HEK293 (cell line): ENCODE measurements around the gene LRRC46.
A peak's percentile ranks its signal among the peaks of the same experiment; 100 is the strongest.

Experiments
- FEZF1 ChIP-seq: fragments of 450-650 bp; formaldehyde crosslinking; IDR thresholded peaks from 2 replicates; pipeline ENCODE4 v1.5.1; 2016; ENCODE audit warnings: missing biosample characterization, missing genetic modification characterization
- GLI2 ChIP-seq: fragments of 450-650 bp; formaldehyde crosslinking; IDR thresholded peaks from 2 replicates; pipeline ENCODE4; 2017; ENCODE audit warnings: missing biosample characterization, missing genetic modification characterization, low read depth, borderline replicate concordance
- HOXD13 ChIP-seq: sonication (generic); formaldehyde crosslinking; IDR thresholded peaks from 2 replicates; pipeline ENCODE4 v1.8.0; 2022; ENCODE audit warnings: missing genetic modification reagents, borderline replicate concordance
- KLF8 ChIP-seq: fragments of 450-650 bp; formaldehyde crosslinking; IDR thresholded peaks from 2 replicates; pipeline ENCODE4 v1.5.1; 2016; ENCODE audit warnings: missing biosample characterization, missing genetic modification characterization
- REPIN1 ChIP-seq: fragments of 450-650 bp; formaldehyde crosslinking; IDR thresholded peaks from 2 replicates; pipeline ENCODE4 v1.5.1; 2017; ENCODE audit warnings: missing biosample characterization, missing genetic modification characterization, low read depth
- SP2 ChIP-seq: fragments of 450-650 bp; formaldehyde crosslinking; IDR thresholded peaks from 2 replicates; pipeline ENCODE4 v1.5.1; 2016; ENCODE audit warnings: missing biosample characterization, missing genetic modification characterization
- ZBTB17 ChIP-seq: fragments of 450-650 bp; formaldehyde crosslinking; IDR thresholded peaks from 2 replicates; pipeline ENCODE4 v1.5.1; 2016; ENCODE audit warnings: missing biosample characterization, missing genetic modification characterization
- ZBTB48 ChIP-seq: fragments of 450-650 bp; formaldehyde crosslinking; IDR thresholded peaks from 2 replicates; pipeline ENCODE4 v1.5.1; 2016; ENCODE audit warnings: missing biosample characterization, missing genetic modification characterization
- ZFP3 ChIP-seq: fragments of 450-650 bp; formaldehyde crosslinking; IDR thresholded peaks from 2 replicates; pipeline ENCODE4 v1.5.1; 2016; ENCODE audit warnings: low read depth, missing biosample characterization, missing genetic modification characterization
- ZFP37 ChIP-seq: fragments of 450-650 bp; formaldehyde crosslinking; IDR thresholded peaks from 2 replicates; pipeline ENCODE4 v1.5.1; 2016; ENCODE audit warnings: missing biosample characterization, missing genetic modification characterization
- ZNF10 ChIP-seq: fragments of 450-650 bp; formaldehyde crosslinking; IDR thresholded peaks from 2 replicates; pipeline ENCODE4 v1.5.1; 2017; ENCODE audit warnings: missing biosample characterization, missing genetic modification characterization
- ZNF138 ChIP-seq: fragments of 450-650 bp; formaldehyde crosslinking; IDR thresholded peaks from 2 replicates; pipeline ENCODE4 v1.5.1; 2016; ENCODE audit warnings: missing biosample characterization, missing genetic modification characterization, borderline replicate concordance
- ZNF19 ChIP-seq: fragments of 450-650 bp; formaldehyde crosslinking; IDR thresholded peaks from 2 replicates; pipeline ENCODE4; 2016; ENCODE audit warnings: missing biosample characterization, missing genetic modification characterization, low read depth
- ZNF404 ChIP-seq: fragments of 450-650 bp; formaldehyde crosslinking; IDR thresholded peaks from 2 replicates; pipeline ENCODE4 v1.5.1; 2017; ENCODE audit warnings: missing biosample characterization, missing genetic modification characterization
- ZNF660 ChIP-seq: fragments of 450-650 bp; IDR thresholded peaks from 2 replicates; pipeline ENCODE4 v1.5.1; 2018; ENCODE audit warnings: missing biosample characterization, mild to moderate bottlenecking, missing genetic modification characterization
- ZNF768 ChIP-seq: fragments of 450-650 bp; formaldehyde crosslinking; IDR thresholded peaks from 2 replicates; pipeline ENCODE4 v1.5.1; 2018; ENCODE audit warnings: missing biosample characterization, mild to moderate bottlenecking, missing genetic modification characterization
- ZNF776 ChIP-seq: fragments of 450-650 bp; formaldehyde crosslinking; IDR thresholded peaks from 2 replicates; pipeline ENCODE4 v1.5.0; 2017; ENCODE audit warnings: missing biosample characterization, missing genetic modification characterization, borderline replicate concordance
- TF ChIP-seq, protein P1 (sequence below): fragments of 450-650 bp; formaldehyde crosslinking; IDR thresholded peaks from 2 replicates; pipeline ENCODE4 v1.5.1; 2016; ENCODE audit warnings: missing biosample characterization, missing genetic modification characterization
- TF ChIP-seq, protein P2 (sequence below): fragments of 450-650 bp; formaldehyde crosslinking; IDR thresholded peaks from 2 replicates; pipeline ENCODE4 v1.5.1; 2016; ENCODE audit warnings: missing biosample characterization, missing genetic modification characterization
- TF ChIP-seq, protein P3 (sequence below): fragments of 450-650 bp; formaldehyde crosslinking; IDR thresholded peaks from 2 replicates; pipeline ENCODE4 v1.5.1; 2017; ENCODE audit warnings: missing biosample characterization, missing genetic modification characterization
- TF ChIP-seq, protein P4 (sequence below): fragments of 450-650 bp; formaldehyde crosslinking; IDR thresholded peaks from 2 replicates; pipeline ENCODE4 v1.5.1; 2016; ENCODE audit warnings: missing biosample characterization, missing genetic modification characterization, low read depth
- TF ChIP-seq, protein P5 (sequence below): fragments of 450-650 bp; formaldehyde crosslinking; optimal IDR thresholded peaks from 2 replicates; pipeline ENCODE3; 2016; ENCODE audit warnings: missing biosample characterization, mild to moderate bottlenecking, missing genetic modification characterization
- TF ChIP-seq, protein P6 (sequence below): fragments of 450-650 bp; formaldehyde crosslinking; IDR thresholded peaks from 2 replicates; pipeline ENCODE4 v1.5.1; 2016; ENCODE audit warnings: missing biosample characterization, missing genetic modification characterization
- TF ChIP-seq, protein P7 (sequence below): fragments of 450-650 bp; formaldehyde crosslinking; IDR thresholded peaks from 2 replicates; pipeline ENCODE4 v1.5.1; 2016; ENCODE audit warnings: missing biosample characterization, missing genetic modification characterization
- TF ChIP-seq, protein P8 (sequence below): fragments of 450-650 bp; formaldehyde crosslinking; IDR thresholded peaks from 2 replicates; pipeline ENCODE4 v1.5.0; 2017; ENCODE audit warnings: missing biosample characterization, missing genetic modification characterization, borderline replicate concordance

Gene LRRC46

DNA sequence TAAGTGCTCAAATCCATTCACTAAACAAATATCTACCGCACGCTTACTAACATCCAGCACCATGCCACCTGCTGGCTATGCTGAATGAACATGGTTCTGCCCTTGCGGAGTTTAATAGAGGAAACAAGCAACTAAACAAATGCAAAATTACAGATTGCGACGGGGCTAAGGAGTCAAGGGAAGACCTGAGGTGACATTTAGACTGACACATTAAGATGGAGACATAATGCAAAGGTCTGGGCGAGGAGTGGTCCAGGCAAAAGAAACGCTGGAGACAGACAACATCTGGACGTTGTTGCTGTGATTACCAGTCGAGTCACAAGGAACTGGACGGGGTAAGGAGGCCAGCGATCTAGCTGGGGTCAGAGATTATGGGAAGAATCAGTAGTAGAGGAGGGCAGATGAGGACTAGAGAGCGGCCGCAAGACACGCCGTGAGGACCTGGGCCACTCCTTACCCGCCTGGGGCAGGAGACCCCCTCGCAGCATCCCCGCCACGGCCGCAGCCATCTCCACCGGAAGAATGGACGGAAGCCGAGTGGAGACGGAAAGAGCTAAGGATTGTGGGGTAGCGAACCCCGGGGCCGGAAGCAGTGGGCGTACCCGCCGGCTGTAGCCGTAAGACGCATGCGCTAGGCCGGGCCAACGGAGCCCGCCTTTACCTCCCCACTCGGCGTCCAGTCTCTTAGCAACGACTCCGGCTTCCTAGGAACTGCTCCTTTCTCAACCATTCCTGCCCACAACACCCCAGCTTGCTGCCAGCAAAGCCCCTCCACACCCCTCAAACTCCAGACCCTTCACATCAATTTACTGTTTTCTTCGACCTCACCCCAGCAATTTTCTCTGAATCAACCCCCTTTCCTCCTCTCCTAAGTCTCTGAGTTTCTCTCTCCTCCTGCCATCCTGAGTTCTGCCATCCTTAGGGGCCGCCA is at the start of gene LRRC46, which contains the start of gene MRPL10 (continued):
- TF ChIP-seq HOXD13 (CRISPR knock-in tag) (no peak), ZBTB17 (peak; percentile 98), ZNF19 (tag by site-specific recombination) (no peak), ZNF138 (tag by site-specific recombination) (no peak), ZNF10 (no peak), ZNF768 (tag by site-specific recombination) (no peak), ZFP37 (tag by site-specific recombination) (peak; percentile 57; the same call in 1 of the 2 replicates), ZNF776 (tag by site-specific recombination) (no peak), ZFP3 (tag by site-specific recombination) (no peak), FEZF1 (tag by site-specific recombination) (no peak), ZNF660 (no peak; the same call in 1 of the 2 replicates), ZNF404 (tag by site-specific recombination) (no peak), GLI2 (tag by site-specific recombination) (no peak), SP2 (peak; percentile 92), KLF8 (tag by site-specific recombination) (peak; percentile 70; the same call in 1 of the 2 replicates), ZBTB48 (tag by site-specific recombination) (no peak), REPIN1 (peak; percentile 25; the same call in 1 of the 2 replicates)
- TF ChIP-seq, protein P1, sequence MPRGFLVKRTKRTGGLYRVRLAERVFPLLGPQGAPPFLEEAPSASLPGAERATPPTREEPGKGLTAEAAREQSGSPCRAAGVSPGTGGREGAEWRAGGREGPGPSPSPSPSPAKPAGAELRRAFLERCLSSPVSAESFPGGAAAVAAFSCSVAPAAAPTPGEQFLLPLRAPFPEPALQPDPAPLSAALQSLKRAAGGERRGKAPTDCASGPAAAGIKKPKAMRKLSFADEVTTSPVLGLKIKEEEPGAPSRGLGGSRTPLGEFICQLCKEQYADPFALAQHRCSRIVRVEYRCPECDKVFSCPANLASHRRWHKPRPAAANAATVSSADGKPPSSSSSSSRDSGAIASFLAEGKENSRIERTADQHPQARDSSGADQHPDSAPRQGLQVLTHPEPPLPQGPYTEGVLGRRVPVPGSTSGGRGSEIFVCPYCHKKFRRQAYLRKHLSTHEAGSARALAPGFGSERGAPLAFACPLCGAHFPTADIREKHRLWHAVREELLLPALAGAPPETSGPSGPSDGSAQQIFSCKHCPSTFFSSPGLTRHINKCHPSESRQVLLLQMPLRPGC (tag by site-specific recombination) = peak; percentile 45; the same call in 1 of the 2 replicates
- TF ChIP-seq, protein P2, sequence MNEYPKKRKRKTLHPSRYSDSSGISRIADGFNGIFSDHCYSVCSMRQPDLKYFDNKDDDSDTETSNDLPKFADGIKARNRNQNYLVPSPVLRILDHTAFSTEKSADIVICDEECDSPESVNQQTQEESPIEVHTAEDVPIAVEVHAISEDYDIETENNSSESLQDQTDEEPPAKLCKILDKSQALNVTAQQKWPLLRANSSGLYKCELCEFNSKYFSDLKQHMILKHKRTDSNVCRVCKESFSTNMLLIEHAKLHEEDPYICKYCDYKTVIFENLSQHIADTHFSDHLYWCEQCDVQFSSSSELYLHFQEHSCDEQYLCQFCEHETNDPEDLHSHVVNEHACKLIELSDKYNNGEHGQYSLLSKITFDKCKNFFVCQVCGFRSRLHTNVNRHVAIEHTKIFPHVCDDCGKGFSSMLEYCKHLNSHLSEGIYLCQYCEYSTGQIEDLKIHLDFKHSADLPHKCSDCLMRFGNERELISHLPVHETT = peak; percentile 75; the same call in 1 of the 2 replicates
- TF ChIP-seq, protein P3, sequence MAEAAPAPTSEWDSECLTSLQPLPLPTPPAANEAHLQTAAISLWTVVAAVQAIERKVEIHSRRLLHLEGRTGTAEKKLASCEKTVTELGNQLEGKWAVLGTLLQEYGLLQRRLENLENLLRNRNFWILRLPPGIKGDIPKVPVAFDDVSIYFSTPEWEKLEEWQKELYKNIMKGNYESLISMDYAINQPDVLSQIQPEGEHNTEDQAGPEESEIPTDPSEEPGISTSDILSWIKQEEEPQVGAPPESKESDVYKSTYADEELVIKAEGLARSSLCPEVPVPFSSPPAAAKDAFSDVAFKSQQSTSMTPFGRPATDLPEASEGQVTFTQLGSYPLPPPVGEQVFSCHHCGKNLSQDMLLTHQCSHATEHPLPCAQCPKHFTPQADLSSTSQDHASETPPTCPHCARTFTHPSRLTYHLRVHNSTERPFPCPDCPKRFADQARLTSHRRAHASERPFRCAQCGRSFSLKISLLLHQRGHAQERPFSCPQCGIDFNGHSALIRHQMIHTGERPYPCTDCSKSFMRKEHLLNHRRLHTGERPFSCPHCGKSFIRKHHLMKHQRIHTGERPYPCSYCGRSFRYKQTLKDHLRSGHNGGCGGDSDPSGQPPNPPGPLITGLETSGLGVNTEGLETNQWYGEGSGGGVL (tag by site-specific recombination) = no peak
- TF ChIP-seq, protein P4, sequence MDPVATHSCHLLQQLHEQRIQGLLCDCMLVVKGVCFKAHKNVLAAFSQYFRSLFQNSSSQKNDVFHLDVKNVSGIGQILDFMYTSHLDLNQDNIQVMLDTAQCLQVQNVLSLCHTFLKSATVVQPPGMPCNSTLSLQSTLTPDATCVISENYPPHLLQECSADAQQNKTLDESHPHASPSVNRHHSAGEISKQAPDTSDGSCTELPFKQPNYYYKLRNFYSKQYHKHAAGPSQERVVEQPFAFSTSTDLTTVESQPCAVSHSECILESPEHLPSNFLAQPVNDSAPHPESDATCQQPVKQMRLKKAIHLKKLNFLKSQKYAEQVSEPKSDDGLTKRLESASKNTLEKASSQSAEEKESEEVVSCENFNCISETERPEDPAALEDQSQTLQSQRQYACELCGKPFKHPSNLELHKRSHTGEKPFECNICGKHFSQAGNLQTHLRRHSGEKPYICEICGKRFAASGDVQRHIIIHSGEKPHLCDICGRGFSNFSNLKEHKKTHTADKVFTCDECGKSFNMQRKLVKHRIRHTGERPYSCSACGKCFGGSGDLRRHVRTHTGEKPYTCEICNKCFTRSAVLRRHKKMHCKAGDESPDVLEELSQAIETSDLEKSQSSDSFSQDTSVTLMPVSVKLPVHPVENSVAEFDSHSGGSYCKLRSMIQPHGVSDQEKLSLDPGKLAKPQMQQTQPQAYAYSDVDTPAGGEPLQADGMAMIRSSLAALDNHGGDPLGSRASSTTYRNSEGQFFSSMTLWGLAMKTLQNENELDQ (tag by site-specific recombination) = no peak
- TF ChIP-seq, protein P5, sequence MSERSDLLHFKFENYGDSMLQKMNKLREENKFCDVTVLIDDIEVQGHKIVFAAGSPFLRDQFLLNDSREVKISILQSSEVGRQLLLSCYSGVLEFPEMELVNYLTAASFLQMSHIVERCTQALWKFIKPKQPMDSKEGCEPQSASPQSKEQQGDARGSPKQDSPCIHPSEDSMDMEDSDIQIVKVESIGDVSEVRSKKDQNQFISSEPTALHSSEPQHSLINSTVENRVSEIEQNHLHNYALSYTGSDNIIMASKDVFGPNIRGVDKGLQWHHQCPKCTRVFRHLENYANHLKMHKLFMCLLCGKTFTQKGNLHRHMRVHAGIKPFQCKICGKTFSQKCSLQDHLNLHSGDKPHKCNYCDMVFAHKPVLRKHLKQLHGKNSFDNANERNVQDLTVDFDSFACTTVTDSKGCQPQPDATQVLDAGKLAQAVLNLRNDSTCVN = peak; percentile 29
- TF ChIP-seq, protein P6, sequence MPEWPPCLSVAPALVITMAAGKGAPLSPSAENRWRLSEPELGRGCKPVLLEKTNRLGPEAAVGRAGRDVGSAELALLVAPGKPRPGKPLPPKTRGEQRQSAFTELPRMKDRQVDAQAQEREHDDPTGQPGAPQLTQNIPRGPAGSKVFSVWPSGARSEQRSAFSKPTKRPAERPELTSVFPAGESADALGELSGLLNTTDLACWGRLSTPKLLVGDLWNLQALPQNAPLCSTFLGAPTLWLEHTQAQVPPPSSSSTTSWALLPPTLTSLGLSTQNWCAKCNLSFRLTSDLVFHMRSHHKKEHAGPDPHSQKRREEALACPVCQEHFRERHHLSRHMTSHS (tag by site-specific recombination) = no peak
- TF ChIP-seq, protein P7, sequence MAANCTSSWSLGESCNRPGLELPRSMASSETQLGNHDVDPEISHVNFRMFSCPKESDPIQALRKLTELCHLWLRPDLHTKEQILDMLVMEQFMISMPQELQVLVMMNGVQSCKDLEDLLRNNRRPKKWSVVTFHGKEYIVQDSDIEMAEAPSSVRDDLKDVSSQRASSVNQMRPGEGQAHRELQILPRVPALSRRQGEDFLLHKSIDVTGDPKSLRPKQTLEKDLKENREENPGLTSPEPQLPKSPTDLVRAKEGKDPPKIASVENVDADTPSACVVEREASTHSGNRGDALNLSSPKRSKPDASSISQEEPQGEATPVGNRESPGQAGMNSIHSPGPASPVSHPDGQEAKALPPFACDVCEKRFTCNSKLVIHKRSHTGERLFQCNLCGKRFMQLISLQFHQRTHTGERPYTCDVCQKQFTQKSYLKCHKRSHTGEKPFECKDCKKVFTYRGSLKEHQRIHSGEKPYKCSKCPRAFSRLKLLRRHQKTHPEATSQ (tag by site-specific recombination) = no peak
- TF ChIP-seq, protein P8, sequence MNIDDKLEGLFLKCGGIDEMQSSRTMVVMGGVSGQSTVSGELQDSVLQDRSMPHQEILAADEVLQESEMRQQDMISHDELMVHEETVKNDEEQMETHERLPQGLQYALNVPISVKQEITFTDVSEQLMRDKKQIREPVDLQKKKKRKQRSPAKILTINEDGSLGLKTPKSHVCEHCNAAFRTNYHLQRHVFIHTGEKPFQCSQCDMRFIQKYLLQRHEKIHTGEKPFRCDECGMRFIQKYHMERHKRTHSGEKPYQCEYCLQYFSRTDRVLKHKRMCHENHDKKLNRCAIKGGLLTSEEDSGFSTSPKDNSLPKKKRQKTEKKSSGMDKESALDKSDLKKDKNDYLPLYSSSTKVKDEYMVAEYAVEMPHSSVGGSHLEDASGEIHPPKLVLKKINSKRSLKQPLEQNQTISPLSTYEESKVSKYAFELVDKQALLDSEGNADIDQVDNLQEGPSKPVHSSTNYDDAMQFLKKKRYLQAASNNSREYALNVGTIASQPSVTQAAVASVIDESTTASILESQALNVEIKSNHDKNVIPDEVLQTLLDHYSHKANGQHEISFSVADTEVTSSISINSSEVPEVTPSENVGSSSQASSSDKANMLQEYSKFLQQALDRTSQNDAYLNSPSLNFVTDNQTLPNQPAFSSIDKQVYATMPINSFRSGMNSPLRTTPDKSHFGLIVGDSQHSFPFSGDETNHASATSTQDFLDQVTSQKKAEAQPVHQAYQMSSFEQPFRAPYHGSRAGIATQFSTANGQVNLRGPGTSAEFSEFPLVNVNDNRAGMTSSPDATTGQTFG = no peak
